Thyroid gland (tissue), 4 donors: Measurements from ENCODE around the gene HDAC8.

ENCODE experiments used
- CTCF ChIP-seq, 6 experiments: fragments of 200-600 bp in 3 of 6; fragments of 450-650 bp in 3 of 6; sonication (generic) in 3 of 6; IDR thresholded peaks; one replicate each; pipeline ENCODE4 v1.5.1; 2016 to 2019; ENCODE audit warnings: antibody characterized with exemption in 6 of 6, mild to moderate bottlenecking in 2 of 6, inconsistent platforms in 1 of 6, moderate library complexity in 1 of 6
- POLR2A ChIP-seq, 2 donors: fragments of 450-650 bp; IDR thresholded peaks; one replicate each; pipeline ENCODE4 v1.6.1; 2017; ENCODE audit warnings: antibody characterized with exemption in 2 of 2, mild to moderate bottlenecking in 2 of 2, moderate library complexity in 1 of 2

DNA sequence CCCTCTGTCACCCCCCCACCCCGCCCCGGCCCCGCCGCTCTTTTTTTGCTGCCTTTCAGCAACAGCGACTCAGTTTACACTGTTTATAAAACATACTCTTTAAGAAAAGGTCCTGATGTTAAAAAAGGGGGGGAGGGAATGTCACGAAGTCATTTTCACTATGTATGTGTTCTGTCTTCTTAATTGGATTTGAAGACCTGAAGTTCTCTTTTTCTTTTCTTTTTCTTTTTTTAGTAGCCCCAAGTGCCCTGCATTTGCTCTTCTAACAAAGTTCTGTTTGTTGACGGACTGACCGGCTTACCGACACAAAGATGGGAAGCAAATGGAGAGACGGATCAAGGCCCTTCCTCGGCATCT is 264.5 kb downstream of the HDAC8 start:
- TF ChIP-seq CTCF (IDR thresholded peaks at IDR 0.05) (no peak), POLR2A (IDR thresholded peaks at IDR 0.05) (no peak)
